Measurements from ENCODE around the gene PMVK.
"Not testable (repeated sequence)": the region's sequence is repeated elsewhere in the genome, so short reads cannot be mapped to it uniquely, and the experiment has no call there.

The PMVK gene

GRCh38 chr1:154936555-154937084, at the start of gene PMVK:
Gene PMVK, minus strand, starts transcription at chr1:154936719. Its CDS starts 34 bp downstream, at chr1:154936685.
- in situ Hi-C loops (cut with MboI; ENCODE audit: low sequenced_read_pairs), result no loop called here

- in situ Hi-C loops (cut with MboI; ENCODE audit: low sequenced_read_pairs), result no loop called here
Measured at GRCh38 chr1:154983776-154984466, 47.4 kb upstream of the PMVK start.

DNA sequence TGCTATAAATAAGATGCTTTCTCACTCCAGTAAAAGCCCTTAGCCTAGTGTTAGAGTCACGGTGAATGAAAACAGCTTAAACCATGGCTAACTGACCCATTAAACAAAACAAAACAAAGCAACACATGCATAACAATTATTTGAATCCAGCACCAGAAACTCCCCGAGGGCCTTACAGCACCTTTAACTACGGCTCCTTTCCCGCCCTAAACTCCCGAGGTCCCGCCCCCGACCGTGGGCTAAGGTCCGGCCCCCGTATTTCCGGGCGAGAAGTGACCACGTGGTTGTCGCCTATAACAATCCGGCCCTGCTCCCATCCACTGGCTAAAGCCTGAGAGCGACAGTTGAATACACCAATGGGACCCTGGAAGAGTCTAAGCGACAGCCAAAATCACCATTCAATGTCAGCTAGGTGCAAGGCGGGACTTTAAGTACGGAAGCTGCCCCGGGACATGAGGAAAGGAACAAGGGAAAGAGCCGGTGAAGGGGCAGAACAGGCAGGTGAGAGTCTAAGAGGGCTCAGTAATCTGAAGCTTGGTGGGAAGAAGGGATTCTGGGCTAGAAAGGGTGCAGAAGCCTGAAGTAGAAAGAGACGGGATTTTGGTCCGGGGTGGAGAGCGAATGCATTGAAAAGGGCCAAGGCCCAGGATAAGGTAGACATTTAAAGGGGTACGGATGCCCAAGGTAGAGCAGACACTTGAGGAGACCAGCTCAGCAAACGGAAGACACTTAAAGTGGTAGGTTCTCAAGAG, 46.6 kb upstream of the PMVK start, which contains the start of gene FLAD1:
TSS of gene FLAD1 (plus strand) at position 448 of the 752 bp plus-strand sequence. CDS start 351 bp downstream, outside the sequence.
- in situ Hi-C loops (cut with MboI; ENCODE audit: low sequenced_read_pairs), result no loop called here

- in situ Hi-C loops (cut with MboI; ENCODE audit: low sequenced_read_pairs), result no loop called here
Measured at GRCh38 chr1:154982341-154982740, 45.8 kb upstream of the PMVK start.

DNA sequence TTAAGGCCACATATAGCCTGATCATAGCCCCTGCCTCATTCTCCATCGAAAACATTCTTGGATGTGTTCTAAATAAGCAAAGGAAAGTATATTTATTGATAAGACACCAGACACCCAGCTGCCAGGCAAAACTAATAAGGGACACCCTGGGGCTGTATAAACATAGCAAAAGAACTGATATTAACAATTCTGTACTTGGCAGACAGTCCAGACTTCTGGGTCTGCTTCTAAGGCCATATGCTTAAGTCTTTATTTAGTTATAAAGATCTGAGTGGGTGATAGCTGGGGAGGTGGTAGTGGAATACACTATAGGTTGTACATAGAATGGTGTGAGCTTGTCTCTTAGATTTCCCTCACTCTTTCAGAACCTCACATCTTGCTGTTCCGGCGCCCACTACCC, 41.8 kb upstream of the PMVK start:
- in situ Hi-C loops (cut with MboI; ENCODE audit: low sequenced_read_pairs), result no loop called here

GRCh38 chr1:154977762-154978161, 41.2 kb upstream of the PMVK start:
- in situ Hi-C loops (cut with MboI; ENCODE audit: low sequenced_read_pairs), result not testable (repeated sequence)

DNA sequence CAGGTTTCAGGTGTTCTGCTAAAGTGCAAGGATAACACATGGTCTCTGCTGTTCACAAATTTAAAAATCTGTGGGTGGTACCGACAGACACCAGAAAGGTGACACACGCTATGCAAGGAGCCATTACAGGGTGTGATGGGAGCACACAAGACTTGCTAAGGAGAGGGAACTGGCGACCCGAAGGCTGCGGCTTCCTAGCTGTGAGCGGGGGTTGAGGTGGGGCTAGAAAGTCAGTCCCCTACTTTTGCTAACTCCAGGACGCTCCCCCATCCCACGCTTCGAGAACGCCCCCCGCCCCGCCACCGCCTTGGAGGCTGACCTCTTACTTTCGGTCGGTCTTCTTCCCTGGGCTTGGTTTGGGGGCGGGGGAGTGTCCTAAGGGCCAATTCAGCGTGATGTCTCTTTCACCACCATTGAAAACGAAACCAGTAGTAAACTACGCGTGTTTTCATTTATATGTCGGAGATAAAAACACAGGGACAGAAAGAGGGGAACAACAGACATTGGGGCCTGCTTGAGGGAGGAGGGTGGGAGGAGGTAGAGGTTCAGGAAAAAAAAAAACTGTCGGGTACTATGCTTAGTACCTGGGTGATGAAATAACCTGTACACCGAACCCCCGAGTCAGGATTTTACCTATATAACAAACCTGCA, 39.0 kb upstream of the PMVK start:
- in situ Hi-C loops (cut with MboI; ENCODE audit: low sequenced_read_pairs), result no loop called here

GRCh38 chr1:154974808-154975408, 38.4 kb upstream of the PMVK start:
- in situ Hi-C loops (cut with MboI; ENCODE audit: low sequenced_read_pairs), result no loop called here

DNA sequence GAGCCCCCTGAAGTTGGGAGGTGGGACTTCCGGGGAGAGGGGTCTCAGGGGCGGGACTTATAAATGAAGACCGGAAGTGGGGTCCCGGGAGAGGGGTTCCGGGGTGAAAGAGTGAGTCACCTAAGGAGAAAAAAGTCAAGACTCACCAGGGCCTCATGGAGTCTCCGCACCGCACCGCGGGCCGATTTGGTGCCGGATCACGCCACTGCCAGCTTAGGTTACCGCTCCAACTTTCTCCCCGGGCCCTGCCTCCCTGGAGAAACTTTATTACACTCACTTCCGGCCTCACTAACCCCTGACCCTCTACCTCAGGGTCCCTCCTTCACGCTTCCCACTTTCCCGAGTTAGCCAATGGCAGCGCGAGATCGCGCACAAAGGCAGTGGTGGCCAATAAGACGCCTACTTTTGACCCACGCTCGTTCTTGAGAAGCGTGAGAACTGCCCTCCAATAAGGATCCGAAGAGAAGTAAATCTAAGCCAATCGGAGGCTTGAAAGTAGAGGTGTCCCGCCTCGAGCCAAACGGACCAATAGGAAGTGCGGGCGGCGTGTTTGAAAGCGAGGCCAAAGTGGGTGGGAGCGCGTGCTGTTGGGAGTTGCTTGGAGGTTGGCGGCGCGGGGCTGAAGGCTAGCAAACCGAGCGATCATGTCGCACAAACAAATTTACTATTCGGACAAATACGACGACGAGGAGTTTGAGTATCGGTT, 37.7 kb upstream of the PMVK start, which contains the start of gene CKS1B:
TSS of gene CKS1B (plus strand) at position 580 of the 706 bp plus-strand sequence. CDS start at position 645, 65 bp downstream.
- in situ Hi-C loops (cut with MboI; ENCODE audit: low sequenced_read_pairs), result no loop called here

- in situ Hi-C loops (cut with MboI; ENCODE audit: low sequenced_read_pairs), result no loop called here
Measured at GRCh38 chr1:154973344-154974101, 37.0 kb upstream of the PMVK start.

DNA sequence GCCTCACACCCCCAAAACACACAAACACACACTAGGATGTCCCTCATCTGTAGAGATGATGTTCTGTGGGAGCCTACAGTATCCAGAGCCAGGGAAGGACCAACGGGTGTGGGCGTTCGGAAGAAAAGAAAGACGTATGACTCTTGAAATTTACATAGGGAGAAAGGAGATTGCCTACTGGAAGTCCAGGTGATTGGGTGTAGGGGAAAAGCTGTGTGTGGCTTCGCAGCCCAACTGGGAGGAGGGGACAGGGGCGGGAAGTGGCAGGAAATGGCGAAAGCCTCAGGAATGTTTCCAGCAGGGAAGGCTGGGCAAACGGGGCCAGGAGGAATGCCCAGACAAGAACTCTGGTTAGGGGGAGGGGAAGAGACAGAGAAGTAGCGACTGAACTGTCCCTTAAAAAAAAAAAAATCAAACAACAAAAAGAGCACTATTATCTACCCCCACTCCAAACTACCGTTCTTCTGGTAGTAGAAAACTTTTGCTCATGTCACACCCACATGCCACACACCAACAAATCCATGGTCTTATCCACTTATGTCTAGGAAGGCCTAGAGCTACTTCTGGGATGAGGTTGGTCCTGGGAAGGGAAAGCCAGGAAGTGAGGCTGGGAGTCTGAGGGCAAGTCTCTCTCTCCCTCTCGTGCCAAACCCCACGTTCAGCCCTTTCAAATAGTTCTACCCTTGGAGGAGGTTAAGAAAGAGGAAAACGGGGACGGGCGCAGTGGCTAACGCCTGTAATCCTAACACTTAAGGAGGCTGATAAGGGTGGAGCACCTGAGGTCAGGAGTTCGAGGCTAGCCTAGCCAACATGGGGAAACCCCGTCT, 36.2 kb upstream of the PMVK start:
- in situ Hi-C loops (cut with MboI; ENCODE audit: low sequenced_read_pairs), result no loop called here

GRCh38 chr1:154972213-154972516, 35.6 kb upstream of the PMVK start:
- in situ Hi-C loops (cut with MboI; ENCODE audit: low sequenced_read_pairs), result no loop called here

- in situ Hi-C loops (cut with MboI; ENCODE audit: low sequenced_read_pairs), result no loop called here
Measured at GRCh38 chr1:154971341-154971998, 35.0 kb upstream of the PMVK start.

GRCh38 chr1:154970631-154971340, 34.3 kb upstream of the PMVK start, which contains the start of gene SHC1:
Gene SHC1, minus strand, starts transcription at chr1:154970747. Its CDS starts 221 bp downstream, at chr1:154970526.
- in situ Hi-C loops (cut with MboI; ENCODE audit: low sequenced_read_pairs), result no loop called here

DNA sequence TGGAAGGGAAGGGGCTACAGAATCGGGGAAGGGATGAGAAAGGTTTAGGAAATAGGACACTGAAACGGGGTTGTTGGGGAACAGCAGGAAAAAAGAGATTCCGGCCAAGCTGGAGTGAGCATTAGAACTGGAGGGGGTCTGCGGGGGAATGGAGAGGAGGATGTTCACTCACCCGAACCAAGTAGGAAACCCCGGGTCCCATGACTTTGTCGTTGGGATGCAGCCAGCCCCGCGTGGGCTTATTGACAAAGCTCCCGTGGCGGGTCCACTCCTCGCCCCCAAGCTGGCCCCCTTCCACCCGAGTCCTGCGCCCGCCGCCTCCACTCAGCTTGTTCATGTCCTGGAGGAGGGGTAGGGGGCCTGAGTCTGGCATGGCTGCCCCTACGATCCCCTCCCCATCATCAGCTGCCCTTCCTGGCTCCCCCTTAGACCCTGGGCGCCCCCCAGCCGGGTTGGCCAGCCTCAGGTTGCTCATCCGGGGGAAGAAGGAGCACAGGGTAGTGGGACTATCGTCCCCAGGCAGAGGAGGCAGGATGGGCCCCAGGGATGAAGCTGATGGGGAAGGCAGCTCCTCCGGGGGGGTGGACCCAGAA, 33.4 kb upstream of the PMVK start:
- in situ Hi-C loops (cut with MboI; ENCODE audit: low sequenced_read_pairs), result no loop called here

DNA sequence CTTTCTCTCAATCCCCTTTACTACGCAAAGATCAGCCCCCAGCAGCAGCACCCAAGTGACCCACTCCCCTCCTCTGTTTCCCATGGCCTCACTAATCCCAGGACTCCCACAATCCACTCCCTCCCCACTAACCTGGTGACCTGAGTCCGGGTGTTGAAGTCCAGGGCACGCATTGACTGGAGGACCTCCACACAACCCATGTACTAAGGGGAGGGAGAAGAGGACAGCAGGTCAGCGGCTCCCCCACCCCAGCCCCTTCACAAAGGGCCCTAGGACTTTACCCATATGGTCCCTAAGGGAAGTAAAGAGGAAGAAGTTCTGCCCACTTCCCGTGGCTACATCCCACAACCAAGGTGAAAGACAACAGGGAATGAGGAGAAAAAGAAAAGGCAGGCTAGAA, 32.7 kb upstream of the PMVK start:
- in situ Hi-C loops (cut with MboI; ENCODE audit: low sequenced_read_pairs), result no loop called here

- in situ Hi-C loops (cut with MboI; ENCODE audit: low sequenced_read_pairs), result no loop called here
Measured at GRCh38 chr1:154968731-154969130, 32.2 kb upstream of the PMVK start.
